K562 (cell line): ENCODE results near the gene CFDP1. TPM values are rescaled to one million over a fixed set of nuclear protein-coding genes. Genes with fewer than 3 reads are reported as not detected.
A peak's percentile ranks its signal among the peaks of the same experiment; 100 is the strongest.

Experiments used
- ATF1 ChIP-seq, 2 experiments: fragments of 450-650 bp in 1 of 2; IDR thresholded peaks; 2 replicates each; pipeline ENCODE4 v1.6.1; 2016; ENCODE audit warnings: missing compliant biosample characterization in 1 of 2, missing genetic modification characterization in 1 of 2
- CSDE1 ChIP-seq, 2 experiments: fragments of 450-650 bp; IDR thresholded peaks; 2 replicates each; pipeline ENCODE4 v1.6.1; 2016; ENCODE audit warnings: mild to moderate bottlenecking in 1 of 2
- EP300 ChIP-seq: IDR thresholded peaks from 2 replicates; pipeline ENCODE4 v1.6.1; 2012; ENCODE audit warnings: low read length, improper control_type of control experiment
- FOSL1 ChIP-seq: fragments of 200-800 bp; sonication (Bioruptor generic); conservative IDR thresholded peaks from 2 replicates; pipeline ENCODE4 v1.6.1; 2016; ENCODE audit warnings: missing genetic modification characterization, missing compliant biosample characterization
- HOXB6 ChIP-seq: fragments of 250-450 bp; sonication (Bioruptor Pico); IDR thresholded peaks from 2 replicates; pipeline ENCODE4 v1.5.1; 2022; ENCODE audit warnings: mild to moderate bottlenecking, borderline replicate concordance
- KDM2B ChIP-seq: fragments of 250-450 bp; sonication (Bioruptor Pico); IDR thresholded peaks from 2 replicates; pipeline ENCODE4 v1.8.0; 2021; ENCODE audit warnings: mild to moderate bottlenecking, moderate library complexity
- KHSRP ChIP-seq: fragments of 450-650 bp; IDR thresholded peaks from 2 replicates; pipeline ENCODE4 v1.6.1; 2017
- KLF1 ChIP-seq: fragments of 450-650 bp; IDR thresholded peaks from 2 replicates; pipeline ENCODE4 v1.6.1; 2016; ENCODE audit warnings: missing genetic modification characterization, missing compliant biosample characterization
- MEIS2 ChIP-seq: fragments of 450-650 bp; IDR thresholded peaks from 2 replicates; pipeline ENCODE4 v1.6.1; 2014; ENCODE audit warnings: mild to moderate bottlenecking; ENCODE audit not compliant: partially characterized antibody
- PHB ChIP-seq: fragments of 250-450 bp; sonication (Bioruptor Pico); IDR thresholded peaks from 2 replicates; pipeline ENCODE4 v1.5.0; 2021
- PHTF2 ChIP-seq: fragments of 250-450 bp; sonication (Bioruptor Pico); IDR thresholded peaks from 2 replicates; pipeline ENCODE4 v1.5.0; 2021; ENCODE audit warnings: mild to moderate bottlenecking
- POLR2B ChIP-seq: fragments of 450-650 bp; IDR thresholded peaks from 2 replicates; pipeline ENCODE4 v1.6.1; 2018; ENCODE audit warnings: low read depth; ENCODE audit not compliant: partially characterized antibody
- RNF219 ChIP-seq: fragments of 250-450 bp; sonication (Bioruptor Pico); IDR thresholded peaks from 2 replicates; pipeline ENCODE4 v1.5.0; 2022; ENCODE audit warnings: mild to moderate bottlenecking
- SAFB2 ChIP-seq: fragments of 200-400 bp; formaldehyde crosslinking; IDR thresholded peaks from 2 replicates; pipeline ENCODE4 v1.6.1; 2018; ENCODE audit warnings: borderline replicate concordance, low read length, low read depth, moderate library complexity; ENCODE audit not compliant: severe bottlenecking
- SIX5 ChIP-seq, 2 experiments: IDR thresholded peaks; 2 replicates each; pipeline ENCODE4 v1.6.1; 2011; ENCODE audit warnings: low read length in 2 of 2, borderline replicate concordance in 1 of 2, low read depth in 1 of 2, mild to moderate bottlenecking in 1 of 2, moderate library complexity in 1 of 2; ENCODE audit not compliant: insufficient read depth in 1 of 2
- SMAD2 ChIP-seq: fragments of 150-350 bp; IDR thresholded peaks from 2 replicates; pipeline ENCODE4 v1.6.1; 2014; ENCODE audit warnings: low read depth, mild to moderate bottlenecking, low read length
- SNIP1 ChIP-seq: fragments of 450-650 bp; IDR thresholded peaks from 2 replicates; pipeline ENCODE4 v1.7.1; 2017; ENCODE audit warnings: low read depth, mild to moderate bottlenecking
- SOX6 ChIP-seq: fragments of 450-650 bp; IDR thresholded peaks from 2 replicates; pipeline ENCODE4 v1.6.1; 2014; ENCODE audit warnings: mild to moderate bottlenecking
- SP1 ChIP-seq: sonication (generic); formaldehyde crosslinking; IDR thresholded peaks from 2 replicates; pipeline ENCODE4 v1.8.1; 2022; ENCODE audit warnings: mild to moderate bottlenecking, missing genetic modification reagents
- TFAM ChIP-seq: fragments of 250-450 bp; sonication (Bioruptor Pico); conservative IDR thresholded peaks from 2 replicates; pipeline ENCODE4 v1.5.0; 2021; ENCODE audit warnings: mild to moderate bottlenecking, moderate library complexity
- XRCC4 ChIP-seq: IDR thresholded peaks from one replicate; pipeline ENCODE4 v1.6.1; 2011; ENCODE audit not compliant: insufficient read depth, insufficient read length; ENCODE audit errors: extremely low read depth
- YY1 ChIP-seq, 3 experiments: IDR thresholded peaks; 2 replicates each; pipeline ENCODE4 v1.6.1; 2011; ENCODE audit warnings: low read length in 2 of 3, mild to moderate bottlenecking in 2 of 3, moderate library complexity in 2 of 3, borderline replicate concordance in 1 of 3, control low read depth in 1 of 3, low read depth in 1 of 3; ENCODE audit not compliant: insufficient read depth in 3 of 3, insufficient replicate concordance in 2 of 3, control insufficient read depth in 1 of 3, insufficient read length in 1 of 3; ENCODE audit errors: extremely low read depth in 1 of 3
- ZFPM2 ChIP-seq: fragments of 250-450 bp; sonication (Bioruptor Pico); IDR thresholded peaks from 2 replicates; pipeline ENCODE4 v1.5.1; 2022; ENCODE audit warnings: mild to moderate bottlenecking
- ZNF140 ChIP-seq: fragments of 250-450 bp; sonication (Bioruptor Pico); IDR thresholded peaks from 2 replicates; pipeline ENCODE4 v1.8.0; 2021; ENCODE audit warnings: moderate library complexity, mild to moderate bottlenecking, inconsistent platforms
- polyA plus RNA-seq, 8 experiments: library from polyadenylated mRNA; depleted of rRNA in 4 of 8; stranded (reverse) in 5 of 8; unstranded in 3 of 8; fragments of >200 nt; fragmentation: Nextera tagmentation in 2 of 8; fragmentation: Illumina TruSeq in 1 of 8; extraction: Ambion mirVana in 2 of 8; extraction: Trizol in 1 of 8; gene quantifications; 2 replicates each; pipeline versions ENCODE4 v1.2.1 to v1.2.3, GENCODE V29; 2011 to 2014; ENCODE audit warnings: inconsistent platforms in 1 of 8, missing spikeins in 1 of 8
- total RNA-seq, 7 experiments: library from RNA; depleted of rRNA in 6 of 7; stranded (reverse); fragments of >200 nt in 6 of 7; fragmentation: Illumina TruSeq in 2 of 7; extraction: Trizol in 2 of 7; gene quantifications; 2 replicates each; pipeline versions ENCODE4 v1.2.1 to v1.2.3, GENCODE V29; 2011 to 2021; ENCODE audit warnings: low replicate concordance in 1 of 7
- TF ChIP-seq, protein P1 (sequence below): fragments of 450-650 bp; IDR thresholded peaks from 2 replicates; pipeline ENCODE4 v1.6.1; 2016; ENCODE audit warnings: antibody characterized with exemption

The CFDP1 gene
- total and polyA plus RNA-seq, 9 of the 15 experiments (the other 6 are each of a cell fraction or from before 2014, with no cell fraction given): 31.5 to 78.4 (median 61.7) TPM

DNA sequence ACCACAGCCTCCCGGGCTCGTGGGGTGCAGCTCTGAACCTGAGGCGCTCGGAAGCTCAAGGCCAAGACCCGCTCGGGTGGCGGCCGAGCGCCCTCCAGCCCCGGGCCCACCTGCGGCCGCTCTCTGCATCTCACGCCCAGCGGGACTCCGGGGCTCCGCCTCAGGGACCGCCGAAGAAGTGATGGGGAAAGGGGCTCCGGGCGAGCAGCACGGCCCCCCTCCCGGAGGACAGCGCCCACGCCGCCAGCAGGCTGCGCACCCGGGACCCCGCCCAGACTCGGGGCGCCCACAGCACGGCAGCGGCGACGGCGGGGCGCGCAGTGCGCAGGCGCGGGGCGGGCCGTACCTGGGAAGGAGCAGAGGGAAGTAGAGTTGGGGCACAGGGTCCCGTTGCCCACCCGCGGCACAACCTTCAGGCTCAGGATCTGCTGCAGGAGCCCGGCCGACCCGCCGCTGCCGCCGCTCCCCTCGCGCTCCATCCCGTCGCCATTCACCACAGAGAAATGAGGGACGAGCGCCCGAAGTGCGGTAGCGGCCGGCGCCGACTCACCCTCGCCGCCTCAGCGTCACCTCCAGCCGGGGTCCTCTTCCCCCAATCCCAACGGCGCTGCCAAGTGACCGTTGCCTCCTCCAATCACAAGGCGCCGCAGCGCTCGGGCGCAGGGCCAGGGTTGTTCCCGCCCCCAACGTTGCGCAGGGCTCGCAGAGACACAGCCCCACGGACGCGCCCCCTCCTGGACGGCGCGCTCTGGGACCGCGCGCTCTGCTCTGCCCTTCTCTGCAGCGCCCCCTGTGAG, 31.0 kb upstream of the CFDP1 start, which contains the start of gene TMEM170A (continued):
- TF ChIP-seq XRCC4 (no peak), SNIP1 (no peak), TFAM (no peak), KLF1 (0 out of 2 replicates have a peak, but pooled peaks have one; percentile 43), CSDE1 (IDR thresholded peaks at IDR 0.05) (no peak), RNF219 (CRISPR knock-in tag) (no peak), POLR2B (peak; percentile 97), SMAD2 (no peak), ATF1 (CRISPR knock-in tag; IDR thresholded peaks at IDR 0.05) (peak; percentile 42), ATF1 (tag; IDR thresholded peaks at IDR 0.05) (peak; percentile 96), SIX5 (IDR thresholded peaks at IDR 0.05; ENCODE audit: borderline replicate concordance in 1 of 2, insufficient read depth in 1 of 2, low read depth in 1 of 2, low read length in 2 of 2) (no peak), MEIS2 (peak; percentile 76), ZFPM2 (CRISPR knock-in tag) (no peak), SOX6 (peak; percentile 61), SAFB2 (no peak), HOXB6 (CRISPR knock-in tag) (no peak), FOSL1 (tag) (peak; percentile 46), SP1 (CRISPR knock-in tag) (peak; percentile 95), KDM2B (0 out of 2 replicates have a peak, but pooled peaks have one; percentile 51), YY1 (IDR thresholded peaks at IDR 0.05; ENCODE audit: borderline replicate concordance in 1 of 3, control insufficient read depth in 1 of 3, extremely low read depth in 1 of 3, insufficient read depth in 3 of 3, insufficient read length in 1 of 3, insufficient replicate concordance in 2 of 3, low read depth in 1 of 3, low read length in 2 of 3) (peak in 1 of 3 experiments; percentile 6), ZNF140 (CRISPR knock-in tag) (no peak), PHB (CRISPR knock-in tag) (no peak), EP300 (peak; percentile 22; the same call in 1 of the 2 replicates), KHSRP (no peak), PHTF2 (CRISPR knock-in tag) (no peak)
- TF ChIP-seq, protein P1, sequence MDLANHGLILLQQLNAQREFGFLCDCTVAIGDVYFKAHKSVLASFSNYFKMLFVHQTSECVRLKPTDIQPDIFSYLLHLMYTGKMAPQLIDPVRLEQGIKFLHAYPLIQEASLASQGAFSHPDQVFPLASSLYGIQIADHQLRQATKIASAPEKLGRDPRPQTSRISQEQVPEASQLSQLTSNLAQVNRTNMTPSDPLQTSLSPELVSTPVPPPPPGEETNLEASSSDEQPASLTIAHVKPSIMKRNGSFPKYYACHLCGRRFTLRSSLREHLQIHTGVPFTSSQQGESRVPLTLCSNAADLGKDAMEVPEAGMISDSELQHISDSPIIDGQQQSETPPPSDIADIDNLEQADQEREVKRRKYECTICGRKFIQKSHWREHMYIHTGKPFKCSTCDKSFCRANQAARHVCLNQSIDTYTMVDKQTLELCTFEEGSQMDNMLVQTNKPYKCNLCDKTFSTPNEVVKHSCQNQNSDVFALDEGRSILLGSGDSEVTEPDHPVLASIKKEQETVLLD: peak; percentile 36; the same call in 1 of the 2 replicates
